Nasal cavity respiratory epithelium epithelial cell of viscerocranial mucosa (primary cell): ENCODE results near the gene PPP1R17. TPM values are rescaled to one million over a fixed set of nuclear protein-coding genes. Genes with fewer than 3 reads are reported as not detected.

Experiments used
- total RNA-seq: library from RNA; depleted of rRNA; stranded (reverse); fragments of >200 nt; gene quantifications from 2 replicates; pipeline ENCODE4 v1.2.3, GENCODE V29; 2014

The PPP1R17 gene
- not detected in 2 replicates for total RNA-seq

DNA sequence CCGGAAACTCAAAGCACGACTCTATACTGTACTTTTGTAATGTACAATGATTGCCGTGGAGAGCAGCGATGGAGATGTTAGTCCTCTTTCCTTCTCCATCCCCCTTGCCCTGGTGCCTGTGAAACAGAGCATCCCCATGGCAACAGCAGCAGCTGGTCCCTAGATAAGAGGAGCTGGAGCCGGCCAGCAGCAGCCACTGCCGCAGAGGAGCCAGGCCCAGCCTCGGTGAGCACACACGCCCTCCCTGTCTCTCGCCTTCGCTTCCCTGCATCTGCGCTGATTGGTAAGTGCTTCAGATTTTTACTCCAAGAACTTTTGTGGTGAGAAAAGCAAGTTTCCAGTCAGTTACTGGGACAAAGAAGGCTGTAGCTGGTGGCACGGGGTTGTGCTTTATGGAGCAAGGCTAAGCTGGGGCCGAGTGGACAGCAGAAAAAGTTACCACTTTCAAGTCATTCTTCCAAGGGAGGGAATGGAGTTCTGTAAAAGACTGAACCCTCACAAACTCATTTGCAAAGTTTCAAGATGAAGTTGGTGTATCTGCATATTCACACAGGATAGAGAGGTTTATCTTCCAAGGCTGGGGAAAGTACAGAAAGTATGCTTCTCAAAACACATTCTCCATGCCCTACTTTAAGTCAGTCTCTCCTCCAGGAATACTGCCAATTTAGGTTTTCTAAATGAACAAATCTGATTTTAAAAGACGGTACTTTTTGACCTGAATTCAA, at the start of gene PPP1R17:
TSS of gene PPP1R17 (plus strand) at position 192 of the 725 bp plus-strand sequence. CDS start 5,227 bp downstream, outside the sequence.

Other genes with a start within 250 kb of the PPP1R17 start
- not detected in 2 replicates for gene ITPRID1, start 173.1 kb upstream of the PPP1R17 start, total RNA-seq